Measurements from ENCODE around the gene WIPF1.
A peak's percentile ranks its signal among the peaks of the same experiment; 100 is the strongest.

The WIPF1 gene

DNA sequence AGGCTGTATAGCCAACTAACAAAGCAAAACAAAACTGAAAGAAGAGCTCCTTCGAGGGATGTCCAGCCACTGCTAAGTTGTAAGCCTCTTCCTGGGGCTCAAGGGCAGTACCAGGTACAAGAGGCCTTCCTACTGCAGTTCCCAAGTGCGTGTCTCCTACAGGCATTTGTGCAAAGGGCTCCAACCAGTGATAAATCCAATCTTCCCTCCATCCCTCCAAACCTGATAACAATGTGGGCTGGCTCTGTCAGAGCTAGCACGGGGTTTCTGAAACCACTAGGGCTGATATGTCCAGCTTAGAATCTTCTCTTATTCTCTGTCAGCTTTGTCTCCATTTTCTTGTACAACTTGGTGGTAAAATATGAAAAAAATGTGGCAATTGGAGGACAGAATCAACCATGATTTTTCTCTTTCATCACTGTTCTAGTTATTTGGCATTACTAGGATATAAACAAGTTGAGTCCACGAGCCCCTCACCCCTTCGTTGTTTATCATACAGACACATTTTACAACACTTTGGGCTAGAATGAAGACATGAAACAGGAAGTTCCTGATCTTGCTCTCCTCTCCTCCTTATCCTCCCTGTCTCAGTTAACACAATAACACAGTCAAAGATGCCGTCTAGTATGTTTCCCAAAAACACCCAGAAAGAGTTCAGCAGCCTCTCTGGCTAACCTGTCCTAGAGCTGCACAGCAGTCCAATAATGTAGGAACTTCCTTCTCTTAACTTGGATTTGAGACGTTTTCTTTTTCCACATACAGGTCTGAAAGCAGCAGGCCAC, 35.4 kb upstream of the WIPF1 start:
- no peak for DNase-seq (ENCODE audit: low read depth)
- Histone ChIP-seq H3K9ac (ENCODE audit: low read length) (peak overlapping the region; percentile 71), H3K4me1 (ENCODE audit: control insufficient read depth, insufficient read depth, low read length) (peaks cover 72% of the 10 kb centered on the region), H3K27me3 (replicated peaks; ENCODE audit: control insufficient read depth, insufficient read depth, low read length) (no peaks in the 10 kb centered on the region), H3K36me3 (ENCODE audit: control insufficient read depth, insufficient read depth, low read length, severe bottlenecking) (no peaks in the 10 kb centered on the region), H3K4me3 (ENCODE audit: low read length) (peak overlapping the region; percentile 38), H3K9me3 (ENCODE audit: control insufficient read depth, low read length) (no peaks in the 10 kb centered on the region)

GRCh38 chr2:174631009-174631981, 33.7 kb upstream of the WIPF1 start:
- no peaks in the 10 kb centered on the region for H3K27me3 ChIP-seq (replicated peaks; ENCODE audit: control insufficient read depth, insufficient read depth, low read length)
- peak overlapping the region; percentile 53 for H3K4me3 ChIP-seq (ENCODE audit: low read length)
- H3K4me1 ChIP-seq (ENCODE audit: control insufficient read depth, insufficient read depth, low read length): peaks cover 66% of the 10 kb centered on the region
- no peaks in the 10 kb centered on the region for H3K36me3 ChIP-seq (ENCODE audit: control insufficient read depth, insufficient read depth, low read length, severe bottlenecking)
- H3K9ac ChIP-seq (ENCODE audit: low read length): peak overlapping the region; percentile 59
- peak; percentile 90 for DNase-seq (ENCODE audit: low read depth)
- H3K9me3 ChIP-seq (ENCODE audit: control insufficient read depth, low read length): no peaks in the 10 kb centered on the region

GRCh38 chr2:174630107-174630506, 32.5 kb upstream of the WIPF1 start:
- H3K4me1 ChIP-seq (ENCODE audit: control insufficient read depth, insufficient read depth, low read length): peaks cover 54% of the 10 kb centered on the region
- no peak overlapping the region for H3K4me3 ChIP-seq (ENCODE audit: low read length)
- H3K27me3 ChIP-seq (replicated peaks; ENCODE audit: control insufficient read depth, insufficient read depth, low read length): no peaks in the 10 kb centered on the region
- no peak for DNase-seq (ENCODE audit: low read depth)
- peak overlapping the region; percentile 59 for H3K9ac ChIP-seq (ENCODE audit: low read length)
- H3K36me3 ChIP-seq (ENCODE audit: control insufficient read depth, insufficient read depth, low read length, severe bottlenecking): no peaks in the 10 kb centered on the region
- H3K9me3 ChIP-seq (ENCODE audit: control insufficient read depth, low read length): no peaks in the 10 kb centered on the region

DNA sequence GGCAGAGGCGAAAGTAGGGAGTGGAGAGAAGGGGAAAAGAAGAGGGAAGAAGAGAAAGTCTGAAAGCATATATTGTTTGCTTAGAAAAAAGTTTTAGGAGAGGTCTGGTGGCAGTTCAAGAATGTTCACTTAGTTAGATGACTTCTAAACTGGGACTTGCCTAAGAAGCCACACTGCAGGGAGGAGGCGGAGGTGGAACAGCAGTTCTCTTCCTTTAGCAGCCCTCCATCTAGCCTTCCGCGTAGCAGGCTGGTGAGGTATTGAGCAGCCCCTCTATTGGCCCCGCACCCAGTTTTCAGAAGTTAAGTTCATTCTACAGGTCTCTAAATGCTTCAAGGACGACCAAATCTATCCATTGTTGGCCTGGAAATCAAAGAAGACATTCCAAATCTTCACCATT, 31.9 kb upstream of the WIPF1 start:
- no peaks in the 10 kb centered on the region for H3K9me3 ChIP-seq (ENCODE audit: control insufficient read depth, low read length)
- no peaks in the 10 kb centered on the region for H3K27me3 ChIP-seq (replicated peaks; ENCODE audit: control insufficient read depth, insufficient read depth, low read length)
- H3K4me3 ChIP-seq (ENCODE audit: low read length): no peak overlapping the region

DNA sequence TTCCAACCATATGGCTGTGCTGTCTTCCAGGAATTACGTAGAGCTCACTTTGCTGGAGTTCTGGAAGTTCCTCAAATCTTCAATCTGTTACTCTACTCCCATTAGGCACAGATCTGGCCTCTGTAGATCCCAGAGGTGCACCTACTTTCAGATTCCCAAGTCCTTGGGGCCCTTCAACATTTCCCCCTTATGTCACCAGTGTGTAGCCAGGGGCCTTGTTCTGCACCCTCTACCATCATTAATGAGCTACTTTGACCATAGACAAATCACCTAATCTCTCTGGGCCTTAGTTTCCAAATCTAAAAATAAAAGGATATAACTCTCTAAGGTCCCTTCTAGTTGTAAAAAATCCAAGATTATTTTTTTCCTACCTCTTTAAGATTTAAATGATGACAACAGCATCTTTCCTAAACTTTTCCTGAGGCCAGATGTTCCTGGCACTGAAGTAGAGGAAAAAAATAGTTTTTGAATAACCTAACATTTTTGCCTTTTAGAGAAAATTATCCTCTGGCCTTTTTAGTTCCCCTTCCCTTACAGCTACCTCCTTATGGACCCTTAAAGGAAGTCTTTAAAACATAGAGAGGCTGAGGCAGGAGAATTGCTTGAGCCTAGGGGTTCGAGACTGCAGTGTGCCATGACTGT, 31.0 kb upstream of the WIPF1 start:
- H3K27me3 ChIP-seq (replicated peaks; ENCODE audit: control insufficient read depth, insufficient read depth, low read length): no peaks in the 10 kb centered on the region
- no peak for DNase-seq (ENCODE audit: low read depth)
- peaks cover 40% of the 10 kb centered on the region for H3K4me1 ChIP-seq (ENCODE audit: control insufficient read depth, insufficient read depth, low read length)
- H3K4me3 ChIP-seq (ENCODE audit: low read length): no peak overlapping the region
- H3K9me3 ChIP-seq (ENCODE audit: control insufficient read depth, low read length): no peaks in the 10 kb centered on the region
- no peaks in the 10 kb centered on the region for H3K36me3 ChIP-seq (ENCODE audit: control insufficient read depth, insufficient read depth, low read length, severe bottlenecking)
- H3K9ac ChIP-seq (ENCODE audit: low read length): no peak overlapping the region

More for the DNA sequence above, 31.9 kb upstream of the WIPF1 start:
- Histone ChIP-seq H3K36me3 (ENCODE audit: control insufficient read depth, insufficient read depth, low read length, severe bottlenecking) (no peaks in the 10 kb centered on the region), H3K4me1 (ENCODE audit: control insufficient read depth, insufficient read depth, low read length) (peaks cover 48% of the 10 kb centered on the region), H3K9ac (ENCODE audit: low read length) (no peak overlapping the region)
- no peak for DNase-seq (ENCODE audit: low read depth)

- Histone ChIP-seq H3K4me3 (ENCODE audit: low read length) (no peak overlapping the region), H3K9ac (ENCODE audit: low read length) (no peak overlapping the region), H3K4me1 (ENCODE audit: control insufficient read depth, insufficient read depth, low read length) (peaks cover 26% of the 10 kb centered on the region), H3K36me3 (ENCODE audit: control insufficient read depth, insufficient read depth, low read length, severe bottlenecking) (no peaks in the 10 kb centered on the region), H3K9me3 (ENCODE audit: control insufficient read depth, low read length) (no peaks in the 10 kb centered on the region), H3K27me3 (replicated peaks; ENCODE audit: control insufficient read depth, insufficient read depth, low read length) (no peaks in the 10 kb centered on the region)
- DNase-seq (ENCODE audit: low read depth): no peak
Measured at GRCh38 chr2:174627216-174627615, 29.6 kb upstream of the WIPF1 start.

GRCh38 chr2:174624895-174625430, 27.4 kb upstream of the WIPF1 start:
- H3K9ac ChIP-seq (ENCODE audit: low read length): no peak overlapping the region
- no peaks in the 10 kb centered on the region for H3K36me3 ChIP-seq (ENCODE audit: control insufficient read depth, insufficient read depth, low read length, severe bottlenecking)
- H3K4me3 ChIP-seq (ENCODE audit: low read length): no peak overlapping the region
- H3K9me3 ChIP-seq (ENCODE audit: control insufficient read depth, low read length): no peaks in the 10 kb centered on the region
- H3K27me3 ChIP-seq (replicated peaks; ENCODE audit: control insufficient read depth, insufficient read depth, low read length): no peaks in the 10 kb centered on the region
- peaks cover 4% of the 10 kb centered on the region for H3K4me1 ChIP-seq (ENCODE audit: control insufficient read depth, insufficient read depth, low read length)
- DNase-seq (ENCODE audit: low read depth): no peak

DNA sequence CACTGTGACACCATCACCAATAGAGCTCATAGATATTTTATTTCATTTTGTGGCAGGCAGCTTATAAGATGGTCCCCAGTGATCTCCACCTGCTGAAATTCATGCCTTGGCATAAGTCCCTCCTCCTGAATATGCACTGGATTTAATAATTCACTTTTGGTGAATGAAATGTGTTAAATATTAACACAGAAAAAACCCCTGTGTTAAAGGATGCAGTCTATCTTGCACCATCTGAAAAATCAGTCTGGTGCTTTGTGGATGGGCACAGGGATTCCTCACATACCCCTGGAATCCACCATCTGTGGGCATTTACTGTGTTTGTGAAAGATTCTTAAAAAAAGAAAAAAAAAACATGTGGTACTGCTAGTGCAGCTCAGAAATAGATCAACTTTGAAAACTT, 26.1 kb upstream of the WIPF1 start:
- Histone ChIP-seq H3K9ac (ENCODE audit: low read length) (no peak overlapping the region), H3K4me1 (ENCODE audit: control insufficient read depth, insufficient read depth, low read length) (no peaks in the 10 kb centered on the region), H3K27me3 (replicated peaks; ENCODE audit: control insufficient read depth, insufficient read depth, low read length) (no peaks in the 10 kb centered on the region), H3K36me3 (ENCODE audit: control insufficient read depth, insufficient read depth, low read length, severe bottlenecking) (no peaks in the 10 kb centered on the region), H3K4me3 (ENCODE audit: low read length) (no peak overlapping the region), H3K9me3 (ENCODE audit: control insufficient read depth, low read length) (no peaks in the 10 kb centered on the region)
- DNase-seq (ENCODE audit: low read depth): no peak

- no peaks in the 10 kb centered on the region for H3K4me1 ChIP-seq (ENCODE audit: control insufficient read depth, insufficient read depth, low read length)
Measured at GRCh38 chr2:174623106-174623637, 25.6 kb upstream of the WIPF1 start.

DNA sequence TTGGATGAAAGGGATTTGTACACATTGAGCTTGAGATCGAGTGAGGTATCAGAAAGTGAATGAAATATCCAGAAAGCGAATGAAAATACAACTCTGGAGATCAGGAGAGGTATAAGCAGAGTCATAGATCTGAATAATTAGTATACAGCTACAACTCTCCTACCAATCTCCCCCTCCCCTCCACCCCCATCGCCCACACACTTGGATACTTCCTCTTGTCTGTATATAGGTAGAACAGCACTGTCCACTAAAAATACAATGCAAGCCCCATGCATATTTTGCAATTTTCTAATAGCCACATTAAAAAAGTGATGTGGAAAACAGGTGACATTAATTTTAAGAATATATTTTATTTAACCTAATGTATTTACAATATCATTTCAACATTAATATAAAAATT, 23.7 kb upstream of the WIPF1 start:
- Histone ChIP-seq H3K9me3 (ENCODE audit: control insufficient read depth, low read length) (no peaks in the 10 kb centered on the region), H3K4me1 (ENCODE audit: control insufficient read depth, insufficient read depth, low read length) (peaks cover 15% of the 10 kb centered on the region), H3K36me3 (ENCODE audit: control insufficient read depth, insufficient read depth, low read length, severe bottlenecking) (no peaks in the 10 kb centered on the region), H3K27me3 (replicated peaks; ENCODE audit: control insufficient read depth, insufficient read depth, low read length) (no peaks in the 10 kb centered on the region), H3K9ac (ENCODE audit: low read length) (no peak overlapping the region), H3K4me3 (ENCODE audit: low read length) (no peak overlapping the region)
- no peak for DNase-seq (ENCODE audit: low read depth)

More at GRCh38 chr2:174623106-174623637, 25.6 kb upstream of the WIPF1 start:
- Histone ChIP-seq H3K36me3 (ENCODE audit: control insufficient read depth, insufficient read depth, low read length, severe bottlenecking) (no peaks in the 10 kb centered on the region), H3K27me3 (replicated peaks; ENCODE audit: control insufficient read depth, insufficient read depth, low read length) (no peaks in the 10 kb centered on the region), H3K9me3 (ENCODE audit: control insufficient read depth, low read length) (no peaks in the 10 kb centered on the region), H3K4me3 (ENCODE audit: low read length) (no peak overlapping the region), H3K9ac (ENCODE audit: low read length) (no peak overlapping the region)
- no peak for DNase-seq (ENCODE audit: low read depth)

Data from adipocyte (in vitro differentiated cells).